Left forelimb (tissue), 1 donor: Measurements from ENCODE around the gene HSF5.

ENCODE experiments used
- DNase-seq: peaks from one replicate; pipeline ENCODE4 v3.0.0-alpha.2; 2018; ENCODE audit warnings: low spot score

The HSF5 gene

DNA sequence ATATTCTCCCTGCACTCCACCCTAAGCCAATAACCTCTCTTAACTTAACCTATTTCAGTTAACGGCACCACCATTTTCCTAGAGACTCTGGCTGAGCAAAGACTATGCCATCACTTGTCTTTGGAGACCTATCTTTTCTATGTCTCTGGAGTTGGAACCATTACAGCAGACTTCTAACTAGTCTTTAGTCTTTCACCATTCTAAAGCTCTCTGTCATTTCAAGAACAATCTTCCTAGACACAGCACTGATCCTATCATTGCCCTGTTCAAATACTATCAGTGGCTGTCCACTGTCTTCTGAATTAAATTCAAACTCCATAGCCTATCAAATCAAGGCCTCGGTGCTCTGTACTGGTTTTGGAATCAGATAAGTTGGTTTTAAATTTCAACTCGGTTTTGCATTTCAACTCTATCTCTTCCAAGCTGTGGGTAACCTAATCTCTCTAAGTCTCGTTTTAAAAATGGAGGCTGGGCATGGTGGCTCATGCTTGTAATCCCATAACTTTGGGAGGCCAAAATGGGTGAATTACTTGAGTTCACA lies 102.8 kb downstream of the HSF5 start:
- no peak for DNase-seq

DNA sequence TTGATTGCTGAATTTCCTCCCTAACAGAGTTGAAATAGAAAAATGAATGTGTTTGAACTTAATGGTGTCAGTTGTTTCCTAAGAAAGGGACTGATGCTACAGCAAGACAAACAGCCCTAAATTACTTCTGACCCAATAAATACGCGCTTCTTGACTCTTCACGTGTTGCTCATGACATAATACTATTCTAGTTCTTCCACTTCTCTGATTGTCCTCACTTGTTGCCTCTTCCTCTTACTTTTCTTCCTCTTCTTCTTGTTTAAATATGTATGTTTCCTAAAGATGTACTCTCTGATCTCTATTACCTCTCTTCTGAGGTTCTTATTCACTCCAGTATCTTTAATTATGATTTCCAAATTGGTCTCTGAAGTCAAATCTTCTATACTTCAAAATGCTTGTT lies 103.3 kb downstream of the HSF5 start:
- DNase-seq, result no peak

DNA sequence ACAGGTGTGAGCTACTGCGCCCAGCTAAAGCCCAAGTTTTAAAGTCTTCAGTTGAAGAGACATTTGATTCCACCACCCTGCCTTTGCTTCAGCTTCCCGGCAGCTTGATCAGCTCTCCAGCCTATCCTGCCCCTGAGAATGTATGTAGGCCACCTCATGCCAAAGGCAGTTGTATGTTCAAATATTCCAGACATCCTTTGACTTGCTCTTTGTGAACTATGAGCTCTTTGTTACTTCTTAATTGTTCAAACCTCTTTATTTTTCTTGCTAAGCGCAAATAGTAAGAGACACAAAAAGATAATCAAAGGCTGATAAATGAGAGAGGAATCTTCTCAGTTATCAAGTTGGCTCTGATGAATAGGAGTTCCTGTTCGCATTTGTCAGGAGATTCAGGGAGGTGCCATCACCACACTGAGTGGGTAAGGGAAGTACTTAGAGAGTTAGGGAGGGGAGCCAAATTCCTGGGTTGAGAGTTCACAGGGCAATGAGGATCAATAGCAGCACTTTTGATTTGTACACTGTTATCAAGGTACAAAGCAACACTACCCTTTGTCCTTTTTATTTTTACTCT lies 104.2 kb downstream of the HSF5 start:
- DNase-seq, result no peak

DNA sequence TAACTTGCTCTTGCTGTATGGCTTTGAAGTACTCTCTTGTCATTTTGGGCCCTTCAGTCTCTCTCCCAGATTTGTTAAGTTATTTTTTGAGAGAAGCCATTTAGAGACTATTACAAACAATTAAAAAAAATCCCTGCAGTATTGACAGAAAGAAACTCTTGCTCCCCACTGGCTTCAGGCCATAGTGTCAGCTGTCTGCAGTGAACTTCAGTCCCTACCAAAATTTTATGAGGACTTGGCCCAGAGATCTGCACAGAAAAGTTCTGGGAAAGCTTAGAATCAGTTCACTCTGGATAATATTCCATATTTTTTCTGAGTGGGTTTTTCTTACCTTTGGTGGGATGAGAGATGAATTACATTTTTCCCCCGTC lies 105.4 kb downstream of the HSF5 start:
- no peak for DNase-seq

DNA sequence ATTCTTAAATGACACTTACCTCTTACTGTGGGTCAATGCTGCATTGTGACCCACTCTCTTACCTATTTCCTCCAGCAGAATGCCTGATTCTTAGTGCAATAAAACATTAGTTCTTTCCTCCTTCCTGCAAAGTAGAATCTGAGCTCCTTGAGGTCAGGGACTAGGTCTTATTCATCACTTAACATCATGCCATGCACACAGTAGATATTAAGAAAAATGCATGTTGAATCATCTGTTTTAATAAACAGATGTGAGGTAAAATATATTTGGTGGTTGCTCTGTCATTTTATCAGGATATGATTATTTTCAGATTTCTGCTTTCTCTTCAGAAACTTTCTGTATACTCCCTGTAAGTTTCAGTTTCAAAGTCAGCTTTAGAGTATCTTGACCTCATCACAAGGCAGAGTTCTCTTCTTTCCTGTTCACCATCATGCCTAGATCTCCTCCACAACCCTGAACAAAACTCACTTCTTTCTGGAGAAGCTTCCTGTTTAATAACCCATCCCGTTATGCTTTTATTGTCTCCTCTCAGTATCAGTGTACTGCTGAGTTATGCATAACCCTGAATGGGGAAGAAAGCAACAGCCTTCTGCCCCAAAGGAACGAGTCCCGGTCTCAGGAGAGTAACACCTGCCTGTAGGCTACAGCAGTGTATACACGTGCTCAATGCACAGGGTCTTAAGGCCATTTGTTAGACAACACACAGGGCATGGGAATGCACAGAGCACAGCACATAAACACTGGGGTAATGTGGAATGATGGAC lies 105.9 kb downstream of the HSF5 start:
- no peak for DNase-seq

DNA sequence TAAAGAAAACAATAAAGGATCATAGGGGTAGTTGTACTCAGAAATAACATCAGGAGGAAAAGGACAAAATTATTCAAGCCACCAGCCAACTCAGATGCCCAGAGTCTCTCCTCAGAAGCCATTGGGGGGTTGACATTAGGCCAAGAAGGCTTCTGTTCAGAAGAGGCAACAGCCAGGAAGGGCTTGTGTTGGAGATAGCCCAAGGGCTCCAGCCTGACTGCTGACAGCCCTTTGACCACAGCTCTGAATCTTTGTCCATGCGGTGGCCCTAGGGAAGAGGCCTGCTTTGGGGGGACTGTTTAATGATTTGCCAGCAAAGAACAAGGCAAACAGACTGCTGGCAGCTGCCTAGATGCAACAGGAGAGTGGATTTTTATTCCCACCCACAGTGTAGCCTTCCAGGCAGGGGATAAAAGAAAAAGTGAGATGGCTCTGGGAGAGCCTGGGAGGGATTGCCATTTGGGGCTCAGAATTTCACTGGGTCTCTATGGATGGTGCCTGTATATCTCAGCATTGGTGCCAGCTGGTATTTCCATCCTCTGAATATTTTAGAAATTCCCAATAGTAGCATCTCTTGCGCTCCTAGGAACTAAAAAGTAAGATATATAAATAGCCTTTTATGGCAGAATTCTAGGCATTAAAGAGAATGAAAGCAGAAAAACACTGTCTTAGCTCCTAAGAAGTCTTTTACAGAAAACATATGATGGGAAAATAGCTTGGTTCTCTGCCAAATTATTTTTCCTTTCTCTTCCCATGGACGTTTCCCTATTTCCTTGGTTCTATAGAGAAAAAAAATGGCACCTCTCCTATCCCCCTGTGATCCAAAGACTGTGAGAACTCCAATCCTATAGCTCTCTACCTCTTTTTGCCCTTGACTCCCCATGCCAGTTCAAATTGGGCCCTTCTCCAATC lies 106.8 kb downstream of the HSF5 start:
- DNase-seq, result no peak

DNA sequence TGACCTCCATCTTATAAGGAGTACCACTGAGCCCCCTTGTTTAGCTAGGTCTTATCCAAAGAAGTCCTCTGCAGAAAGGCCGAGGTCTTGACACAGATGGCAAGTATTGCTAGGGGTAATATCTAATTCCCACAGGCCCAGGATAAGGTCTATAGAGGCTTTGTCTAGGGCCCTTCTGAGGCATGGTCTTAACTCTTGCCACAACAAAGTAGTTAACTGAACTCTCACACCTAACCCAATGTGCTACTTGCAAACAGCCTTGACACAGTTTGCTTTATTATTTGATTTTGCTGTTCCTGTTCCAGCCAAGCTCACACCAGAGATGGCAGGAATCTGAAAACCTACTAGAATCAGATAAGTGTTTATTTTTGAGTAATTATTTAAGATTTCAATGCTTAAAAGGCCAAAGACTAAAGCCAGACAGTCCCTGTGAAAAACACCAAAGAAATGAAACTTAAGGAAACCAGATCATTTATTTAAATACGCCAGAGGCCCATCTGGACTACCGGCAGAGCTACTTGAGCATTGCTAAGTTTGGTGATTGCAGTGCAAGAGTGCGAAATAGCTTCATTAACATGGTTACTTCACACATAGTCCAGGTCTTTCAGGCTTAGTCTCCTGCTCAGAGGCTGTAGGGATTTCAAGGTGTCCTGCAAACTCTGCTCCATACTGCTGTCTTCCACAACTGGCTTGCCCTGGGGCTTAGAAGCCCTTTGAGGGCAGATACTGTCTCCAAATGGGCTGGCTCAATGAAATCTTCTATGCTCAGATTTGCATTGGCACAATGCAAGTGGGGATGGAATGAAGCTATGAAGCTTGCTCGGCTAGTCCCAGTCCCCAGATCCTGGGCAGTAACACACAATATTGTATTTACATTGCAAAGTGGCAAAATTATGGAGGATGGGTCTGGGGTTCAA lies 107.7 kb downstream of the HSF5 start:
- no peak for DNase-seq

DNA sequence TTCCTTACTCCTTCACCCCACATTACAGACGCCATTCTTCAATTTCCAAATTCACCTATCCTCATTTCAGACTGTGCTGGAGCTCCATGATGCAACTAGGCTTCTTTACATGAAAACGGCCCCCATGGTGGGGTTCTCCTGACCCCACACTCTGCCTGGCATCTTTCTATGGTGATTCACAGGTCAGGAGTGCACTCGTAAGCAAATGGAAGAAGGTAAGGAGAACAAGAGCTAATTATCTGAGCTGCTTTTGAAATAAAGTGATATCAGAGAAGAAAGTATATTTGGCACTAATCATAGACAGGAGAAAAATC lies 108.7 kb downstream of the HSF5 start:
- DNase-seq, result no peak

DNA sequence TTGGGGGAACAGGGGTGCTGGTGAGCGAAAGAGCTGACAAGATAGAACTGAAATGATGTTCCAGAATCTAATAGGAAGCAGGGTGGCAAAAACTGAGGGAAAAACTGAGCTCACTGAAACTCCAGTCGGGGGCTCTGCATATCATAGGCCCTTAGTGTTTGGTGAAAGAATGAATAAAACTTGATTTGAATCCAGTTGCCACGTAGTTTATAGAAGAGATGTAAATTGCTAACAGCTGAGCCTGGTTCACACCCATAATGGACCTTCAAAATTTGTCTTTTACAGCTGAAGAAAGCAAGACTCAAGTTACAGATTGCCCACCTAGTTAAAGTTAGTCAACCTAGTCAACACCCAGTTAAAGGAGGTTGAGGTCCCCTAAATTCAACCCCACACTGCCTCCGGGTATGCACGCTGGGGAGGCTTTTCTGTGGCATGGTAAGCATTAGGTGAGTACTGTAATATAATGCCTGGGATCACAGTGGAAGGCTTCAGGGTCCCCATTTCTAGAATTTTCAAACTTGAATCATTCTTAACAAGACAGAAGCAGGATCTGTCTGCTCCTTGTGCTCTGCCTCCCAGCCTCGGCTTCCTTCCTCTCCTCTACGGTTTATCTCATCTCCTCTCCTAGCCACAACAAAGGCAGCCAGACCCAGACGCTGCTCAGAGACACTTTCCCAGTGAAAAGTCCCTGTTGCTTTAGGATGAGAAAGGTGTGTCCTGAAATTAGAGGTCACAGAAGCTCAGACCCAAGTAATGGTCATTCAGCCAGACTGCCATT lies 109.3 kb downstream of the HSF5 start:
- no peak for DNase-seq

DNA sequence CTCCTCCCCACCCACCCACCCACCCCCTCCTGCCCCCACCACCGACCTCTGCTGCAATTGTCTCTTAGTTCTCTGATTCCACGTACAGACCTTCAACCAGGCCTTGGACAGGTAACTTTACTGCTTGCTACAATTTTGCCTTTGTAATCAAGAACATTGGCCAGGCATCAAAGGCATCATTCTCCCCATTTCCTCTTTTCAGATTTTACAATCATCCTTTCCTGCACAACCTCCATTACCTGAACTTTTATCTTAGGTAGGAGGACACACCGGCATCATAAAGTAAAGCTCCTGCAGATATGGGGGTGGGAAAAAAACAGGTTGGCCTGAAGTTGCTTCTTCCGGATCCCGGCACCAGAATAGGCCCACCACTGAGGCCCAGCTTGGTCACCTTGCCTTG lies 110.5 kb downstream of the HSF5 start:
- no peak for DNase-seq

DNA sequence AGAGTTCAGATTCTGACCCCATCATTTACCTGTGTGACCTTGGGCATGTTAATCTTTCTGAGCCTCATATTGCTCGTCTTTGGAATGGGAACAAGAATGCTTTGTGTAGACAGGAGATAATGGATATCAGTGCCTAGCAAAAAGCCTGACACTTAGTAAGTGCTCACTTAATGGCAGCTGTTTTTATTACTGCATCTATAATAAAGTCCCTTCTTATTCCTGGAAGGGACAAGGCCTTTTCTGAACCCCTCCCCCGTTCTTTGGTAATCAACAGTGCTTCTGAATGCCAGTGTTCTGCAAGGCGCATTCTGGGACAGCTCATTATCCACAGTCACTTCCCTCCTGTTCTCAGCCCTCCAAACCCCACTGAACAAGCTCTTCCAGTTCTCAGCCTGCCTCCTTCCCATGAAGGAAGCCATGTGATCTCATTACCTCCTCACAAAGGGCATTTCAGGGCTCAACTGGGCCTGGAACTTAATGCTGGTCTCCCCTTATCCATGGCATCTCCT lies 111.1 kb downstream of the HSF5 start:
- DNase-seq, result no peak

DNA sequence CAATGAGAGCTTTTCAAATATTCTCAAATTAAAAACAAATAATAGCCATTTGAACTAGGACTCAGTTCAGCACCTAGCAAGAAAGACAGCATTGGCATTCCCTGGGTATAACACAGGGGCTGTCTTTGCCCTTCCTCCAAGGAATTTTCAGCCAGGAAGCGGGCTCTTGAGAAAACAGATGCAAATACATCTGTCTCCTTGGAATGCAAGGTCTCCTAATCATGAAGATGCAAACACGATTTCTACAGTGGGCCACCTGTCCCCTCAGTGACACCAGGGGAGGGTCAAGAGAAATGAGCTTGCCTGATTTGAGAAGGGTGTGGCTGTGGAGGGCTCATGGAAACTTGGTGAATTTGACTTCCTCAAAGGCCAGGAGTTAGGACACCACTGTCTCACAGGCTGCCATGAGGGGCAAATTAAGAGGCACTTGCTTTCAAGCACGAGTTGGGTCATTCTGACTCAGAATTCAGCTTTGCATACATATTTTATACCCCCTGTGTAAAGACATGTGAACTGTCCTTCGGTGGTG lies 111.7 kb downstream of the HSF5 start:
- DNase-seq, result no peak

DNA sequence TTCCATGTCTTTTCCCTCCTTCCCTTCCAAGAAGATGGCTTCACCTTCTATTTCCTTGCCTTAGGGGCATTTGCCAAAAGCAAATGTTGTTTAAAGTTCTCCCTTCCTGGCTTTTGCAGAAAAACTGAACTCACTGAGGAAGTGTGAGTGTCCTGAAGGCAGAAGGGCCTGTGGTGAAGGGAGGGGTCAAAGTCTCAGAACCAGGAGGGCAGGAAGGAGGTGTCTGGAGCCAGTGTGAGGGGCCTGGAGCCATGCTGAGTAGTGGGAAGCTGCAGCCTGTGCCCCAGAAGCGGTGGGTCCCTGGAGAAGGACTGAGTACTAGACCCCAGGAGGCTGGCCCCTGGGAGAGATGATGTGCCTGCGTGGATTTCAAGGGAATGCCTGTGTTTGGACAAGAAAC lies 112.4 kb downstream of the HSF5 start:
- DNase-seq, result no peak

DNA sequence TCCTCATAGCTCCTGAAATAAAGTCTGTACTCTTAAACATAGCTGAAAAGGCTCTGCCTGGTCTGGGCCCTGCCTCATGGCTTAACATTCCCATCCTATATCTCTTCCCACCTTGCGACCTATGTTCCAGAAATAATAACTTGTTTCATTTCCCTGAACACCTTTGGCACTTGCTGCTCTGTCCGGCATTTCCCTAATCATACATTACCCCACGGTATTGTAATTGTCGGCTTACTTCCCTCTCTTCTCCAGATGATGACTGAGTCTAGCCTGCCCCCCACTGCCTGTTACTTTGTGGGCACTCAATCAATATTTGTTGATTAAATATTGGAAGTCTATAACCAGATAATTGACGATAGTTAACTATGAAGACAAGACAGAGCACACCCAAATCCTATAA lies 113.0 kb downstream of the HSF5 start:
- no peak for DNase-seq

DNA sequence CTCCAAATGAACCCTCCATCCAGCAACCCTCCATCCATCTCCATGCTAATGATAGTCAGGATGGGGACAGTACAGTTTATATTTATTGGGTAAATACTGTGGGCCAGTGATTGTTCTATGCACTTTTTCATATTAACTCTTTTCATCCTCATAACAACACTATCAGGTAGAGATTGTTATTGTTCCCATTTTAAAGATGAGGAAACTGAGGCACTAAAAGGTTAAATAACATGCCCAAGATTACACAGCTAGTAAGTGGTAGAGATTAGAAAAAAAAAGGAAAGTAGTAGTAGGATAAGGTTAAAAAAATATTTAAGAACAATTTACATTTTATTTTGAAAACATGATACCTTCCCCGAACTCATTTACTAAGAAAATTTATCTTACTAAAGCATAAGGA lies 114.3 kb downstream of the HSF5 start:
- DNase-seq, result no peak

DNA sequence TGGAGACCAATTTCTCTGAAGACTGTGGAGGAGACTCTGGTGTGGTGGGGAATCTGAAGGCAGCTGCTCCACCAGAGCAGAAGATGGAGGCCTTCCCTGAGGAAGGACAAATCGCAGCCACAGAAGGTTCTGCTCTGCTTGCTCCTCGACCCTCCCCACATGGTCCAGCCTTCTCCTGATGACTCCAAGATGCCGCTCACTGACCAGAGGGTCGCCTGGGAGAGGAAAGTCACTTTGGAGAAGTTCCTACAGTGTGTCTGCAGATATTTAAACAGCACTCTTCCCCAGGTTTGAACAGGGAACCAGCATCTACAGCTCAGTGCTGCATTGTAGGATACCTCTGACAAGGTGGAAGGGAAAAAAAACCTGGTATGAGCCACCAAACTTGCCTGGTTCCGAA lies 115.2 kb downstream of the HSF5 start:
- DNase-seq, result no peak

DNA sequence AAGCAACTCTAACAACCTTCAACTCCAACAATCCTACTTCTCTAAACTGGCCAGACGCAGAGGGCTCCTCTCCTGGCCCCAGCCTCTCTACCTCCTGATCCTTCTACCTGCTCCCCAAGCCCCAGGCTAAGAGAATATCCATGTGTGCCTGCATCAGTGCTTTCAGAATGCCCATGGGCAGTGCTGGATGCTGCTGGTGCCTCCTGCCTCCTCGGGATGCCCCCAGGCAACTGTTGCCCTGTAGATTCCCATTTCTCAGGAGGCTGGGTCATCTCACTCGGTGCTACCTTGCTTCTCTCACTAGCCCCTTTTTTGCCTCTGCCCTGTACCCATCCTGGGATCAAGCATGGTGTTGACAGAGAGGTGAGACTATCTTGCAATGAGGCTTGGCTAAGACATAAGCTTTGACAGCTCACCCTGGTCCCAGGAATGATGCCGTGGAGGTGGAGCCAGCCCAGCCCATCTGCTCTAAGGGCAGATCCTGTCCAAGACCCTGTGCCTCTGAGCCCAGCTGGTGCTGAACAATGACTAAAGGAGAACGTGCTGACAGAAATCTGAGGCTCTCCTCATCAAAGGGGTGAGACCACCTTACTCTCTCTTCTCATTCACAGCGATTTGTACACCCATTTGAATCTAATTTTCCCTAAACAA lies 116.8 kb downstream of the HSF5 start:
- DNase-seq, result no peak

DNA sequence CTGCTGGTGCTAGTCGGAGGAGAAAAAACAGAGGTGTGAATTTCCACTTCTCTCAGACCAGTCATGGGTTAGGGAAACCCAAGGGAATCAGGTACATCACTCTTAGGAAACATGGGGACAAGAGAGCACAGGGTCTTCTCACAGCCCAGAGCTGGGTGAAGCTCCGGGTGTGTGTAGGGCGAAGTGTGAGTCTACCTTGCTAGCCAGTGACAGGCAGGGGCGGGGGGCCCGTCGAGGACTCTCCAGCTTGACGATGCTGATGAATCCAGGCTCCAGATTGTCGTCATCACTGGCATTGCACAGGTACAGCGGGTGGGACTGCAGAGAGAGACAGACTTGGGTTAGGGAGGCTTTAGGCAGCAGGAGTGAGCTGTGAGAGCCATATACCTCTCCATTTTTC lies 117.5 kb downstream of the HSF5 start:
- no peak for DNase-seq

DNA sequence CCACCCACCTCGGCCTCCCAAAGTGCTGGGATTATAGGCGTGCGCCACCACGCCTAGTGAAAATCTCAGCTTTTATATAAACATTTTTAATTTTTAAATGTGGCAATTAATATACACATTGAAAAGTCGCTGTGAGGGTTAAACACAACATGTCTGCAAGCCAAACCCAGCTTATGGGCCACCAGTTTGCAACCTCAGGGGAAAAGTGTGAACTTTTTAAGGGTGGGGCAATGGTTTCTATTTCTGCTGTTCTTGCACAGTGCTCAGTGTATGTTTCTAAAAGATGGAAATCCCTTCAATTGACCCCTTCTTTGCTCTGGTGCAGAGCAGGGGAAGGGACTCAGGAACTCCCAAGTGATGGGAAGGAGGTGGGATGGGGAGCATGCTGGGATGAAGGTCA lies 117.9 kb downstream of the HSF5 start:
- no peak for DNase-seq
